ENCODE results near the gene CAMTA1. TPM values are rescaled to one million over a fixed set of nuclear protein-coding genes. Genes with fewer than 3 reads are reported as not detected.

CAMTA1 gene
- total RNA-seq, 1 donor from 2014 or later, result 81.6 TPM

DNA sequence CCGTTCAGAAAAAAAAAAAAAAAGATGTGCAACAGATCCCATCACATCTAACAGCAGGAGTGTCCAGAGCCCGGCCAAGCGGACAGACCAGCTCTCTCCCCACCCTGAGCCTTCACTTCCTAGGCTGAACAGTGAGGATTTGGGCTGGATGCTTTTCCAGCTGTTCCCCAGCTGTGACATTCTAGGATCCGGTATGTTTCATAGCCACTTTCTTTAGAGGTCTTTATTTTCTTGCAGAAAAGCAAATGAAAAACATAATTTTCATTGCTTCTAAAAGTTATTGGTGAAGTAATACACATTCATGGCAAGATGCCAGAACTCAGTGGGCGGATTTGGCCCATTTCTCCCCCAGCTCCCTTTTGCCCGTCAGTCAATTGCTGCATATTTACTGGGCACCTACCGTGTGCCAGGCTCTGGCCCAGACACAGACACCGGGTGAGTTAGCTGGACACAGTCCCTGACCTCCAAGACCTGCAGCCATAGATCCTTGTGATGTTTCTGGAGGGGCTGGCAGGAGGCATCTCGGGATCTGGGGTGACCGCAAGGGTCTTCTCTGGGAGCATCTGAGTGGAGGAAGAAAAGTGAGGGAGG is 772.1 kb downstream of the CAMTA1 start:
- H3K27ac Mint-ChIP-seq (ENCODE audit: unreplicated experiment), result no peak overlapping the region
- TF ChIP-seq CTCF (IDR thresholded peaks at IDR 0.05), result no peak
- H3K4me3 Mint-ChIP-seq (ENCODE audit: unreplicated experiment), result no peak overlapping the region
- H3K9me3 Mint-ChIP-seq (ENCODE audit: unreplicated experiment), result no peaks in the 10 kb centered on the region
- peaks cover 8% of the 10 kb centered on the region for H3K4me1 Mint-ChIP-seq (ENCODE audit: unreplicated experiment)
- no peak for DNase-seq (ENCODE audit: extremely low spot score, unreplicated experiment)
- H3K27me3 Mint-ChIP-seq (ENCODE audit: unreplicated experiment), result no peaks in the 10 kb centered on the region
- H3K36me3 Mint-ChIP-seq (ENCODE audit: unreplicated experiment), result peaks cover 2% of the 10 kb centered on the region

DNA sequence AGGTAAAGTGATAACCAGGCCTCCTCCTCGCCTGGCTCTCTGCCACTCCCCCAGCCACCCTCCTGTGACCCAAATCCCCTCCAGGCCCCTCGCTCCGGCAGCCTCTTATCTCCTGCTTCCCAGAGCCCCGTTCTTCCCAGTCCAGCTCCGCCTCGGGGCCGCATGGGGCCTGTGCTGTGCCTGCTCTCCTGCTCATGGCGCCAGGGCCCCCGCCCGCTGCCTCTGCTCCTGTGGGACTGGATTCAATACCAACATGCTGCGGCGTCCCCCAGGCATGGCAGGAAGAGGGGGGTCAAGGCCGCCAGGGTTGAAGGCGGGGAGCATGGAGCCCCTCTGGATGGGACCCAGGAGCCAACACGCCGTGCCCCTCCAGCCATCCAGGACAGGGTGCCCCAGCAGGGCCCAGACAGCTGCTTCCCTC is 772.8 kb downstream of the CAMTA1 start:
- H3K27ac Mint-ChIP-seq (ENCODE audit: unreplicated experiment), result no peak overlapping the region
- H3K4me1 Mint-ChIP-seq (ENCODE audit: unreplicated experiment), result peaks cover 6% of the 10 kb centered on the region
- no peak overlapping the region for H3K4me3 Mint-ChIP-seq (ENCODE audit: unreplicated experiment)
- H3K36me3 Mint-ChIP-seq (ENCODE audit: unreplicated experiment), result peaks cover 2% of the 10 kb centered on the region
- H3K9me3 Mint-ChIP-seq (ENCODE audit: unreplicated experiment), result no peaks in the 10 kb centered on the region
- no peak for DNase-seq (ENCODE audit: extremely low spot score, unreplicated experiment)
- H3K27me3 Mint-ChIP-seq (ENCODE audit: unreplicated experiment), result no peaks in the 10 kb centered on the region
- no peak for TF ChIP-seq CTCF (IDR thresholded peaks at IDR 0.05)

DNA sequence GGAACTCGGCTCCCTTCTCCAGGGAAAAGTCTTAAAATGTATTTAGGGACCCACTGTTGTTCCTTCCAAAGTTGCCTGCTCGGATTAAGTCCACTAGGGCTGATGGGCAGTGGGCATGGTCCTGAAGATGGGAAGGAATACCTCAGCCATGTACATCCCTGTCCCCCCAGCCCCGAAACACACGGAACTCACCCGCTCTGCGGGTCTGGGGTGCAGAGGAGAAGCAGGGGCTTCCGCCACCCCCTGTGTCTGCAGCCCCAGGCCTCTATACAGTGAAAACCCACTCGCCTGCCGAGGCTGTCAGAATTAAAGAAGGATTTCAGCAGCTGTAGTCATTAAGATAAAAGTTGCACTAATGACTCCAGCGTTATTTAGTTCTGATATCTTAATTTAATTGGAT is 773.2 kb downstream of the CAMTA1 start:
- Mint-ChIP-seq H3K4me3 (ENCODE audit: unreplicated experiment) (no peak overlapping the region), H3K36me3 (ENCODE audit: unreplicated experiment) (peaks cover 2% of the 10 kb centered on the region), H3K9me3 (ENCODE audit: unreplicated experiment) (no peaks in the 10 kb centered on the region), H3K4me1 (ENCODE audit: unreplicated experiment) (peaks cover 6% of the 10 kb centered on the region), H3K27me3 (ENCODE audit: unreplicated experiment) (no peaks in the 10 kb centered on the region), H3K27ac (ENCODE audit: unreplicated experiment) (no peak overlapping the region)
- no peak for TF ChIP-seq CTCF (IDR thresholded peaks at IDR 0.05)
- DNase-seq (ENCODE audit: extremely low spot score, unreplicated experiment), result no peak

GRCh38 chr1:7558921-7559869 is 773.9 kb downstream of the CAMTA1 start:
- DNase-seq (ENCODE audit: extremely low spot score, unreplicated experiment), result no peak
- TF ChIP-seq CTCF (IDR thresholded peaks at IDR 0.05), result no peak
- no peaks in the 10 kb centered on the region for H3K27me3 Mint-ChIP-seq (ENCODE audit: unreplicated experiment)
- H3K36me3 Mint-ChIP-seq (ENCODE audit: unreplicated experiment), result peaks cover 2% of the 10 kb centered on the region
- H3K27ac Mint-ChIP-seq (ENCODE audit: unreplicated experiment), result no peak overlapping the region
- H3K4me1 Mint-ChIP-seq (ENCODE audit: unreplicated experiment), result peaks cover 6% of the 10 kb centered on the region
- no peaks in the 10 kb centered on the region for H3K9me3 Mint-ChIP-seq (ENCODE audit: unreplicated experiment)
- H3K4me3 Mint-ChIP-seq (ENCODE audit: unreplicated experiment), result no peak overlapping the region

- no peak for TF ChIP-seq CTCF (IDR thresholded peaks at IDR 0.05)
- no peak overlapping the region for H3K4me3 Mint-ChIP-seq (ENCODE audit: unreplicated experiment)
- no peaks in the 10 kb centered on the region for H3K27me3 Mint-ChIP-seq (ENCODE audit: unreplicated experiment)
- DNase-seq (ENCODE audit: extremely low spot score, unreplicated experiment), result no peak
- H3K9me3 Mint-ChIP-seq (ENCODE audit: unreplicated experiment), result no peaks in the 10 kb centered on the region
- no peak overlapping the region for H3K27ac Mint-ChIP-seq (ENCODE audit: unreplicated experiment)
- H3K36me3 Mint-ChIP-seq (ENCODE audit: unreplicated experiment), result no peaks in the 10 kb centered on the region
- H3K4me1 Mint-ChIP-seq (ENCODE audit: unreplicated experiment), result peaks cover 5% of the 10 kb centered on the region
These were observed 774.9 kb downstream of the CAMTA1 start for GRCh38 chr1:7560128-7560527.
